SU-DHL-6 (cell line): ENCODE measurements around the gene TBC1D8.

Source experiments
- H2AFZ ChIP-seq: fragments of 200-600 bp; sonication (generic); 2 replicates; pipeline ENCODE4 v1.6.1; 2014; ENCODE audit warnings: low read depth, mild to moderate bottlenecking, moderate library complexity, mixed read lengths, antibody characterized with exemption, low read length; ENCODE audit not compliant: severe bottlenecking
- H3F3A ChIP-seq: fragments of 200-600 bp; shearing (Covaris generic); 2 replicates; pipeline ENCODE4 v1.6.0; 2016; ENCODE audit warnings: antibody characterized with exemption, mild to moderate bottlenecking; ENCODE audit not compliant: insufficient read depth
- H3K27ac ChIP-seq: fragments of 200-600 bp; sonication (generic); 2 replicates; pipeline ENCODE4 v1.5.1; 2016; ENCODE audit warnings: low read depth, mild to moderate bottlenecking, low read length, moderate library complexity, mixed read lengths
- H3K27me3 ChIP-seq: fragments of 200-600 bp; sonication (generic), shearing (Covaris generic); 2 replicates; pipeline ENCODE4 v1.6.0; 2014; ENCODE audit warnings: mild to moderate bottlenecking, low read length
- H3K36me3 ChIP-seq: fragments of 200-600 bp; sonication (generic); 2 replicates; pipeline ENCODE4 v1.6.1; 2014; ENCODE audit warnings: mild to moderate bottlenecking, low read length, mixed read lengths
- H3K4me2 ChIP-seq: fragments of 300-600, 200-600 bp; shearing (Covaris generic), sonication (generic); 2 replicates; pipeline ENCODE4 v1.6.0; 2014; ENCODE audit warnings: low read length, low read depth, mild to moderate bottlenecking; ENCODE audit not compliant: poor library complexity, severe bottlenecking
- H3K4me3 ChIP-seq: fragments of 200-600 bp; sonication (generic); 2 replicates; pipeline ENCODE4 v1.5.1; 2014; ENCODE audit warnings: antibody characterized with exemption, low read length, mild to moderate bottlenecking, mixed read lengths; ENCODE audit not compliant: insufficient read depth, poor library complexity, severe bottlenecking
- H3K79me2 ChIP-seq: fragments of 200-600 bp; sonication (generic); 2 replicates; pipeline ENCODE4 v1.6.1; 2014; ENCODE audit warnings: mild to moderate bottlenecking, low read length, moderate library complexity; ENCODE audit not compliant: insufficient read depth
- H3K9ac ChIP-seq: fragments of 200-600 bp; sonication (generic); 2 replicates; pipeline ENCODE4 v1.7.0; 2014; ENCODE audit warnings: mild to moderate bottlenecking, low read length
- H3K9me2 ChIP-seq: fragments of 200-600 bp; sonication (generic); replicated peaks from 2 replicates; pipeline ENCODE4 v1.6.1; 2014; ENCODE audit warnings: low read length; ENCODE audit not compliant: insufficient read depth
- H3K9me3 ChIP-seq: fragments of 200-600 bp; sonication (generic); 2 replicates; pipeline ENCODE4 v1.6.1; 2014; ENCODE audit warnings: low read length, mixed read lengths; ENCODE audit not compliant: insufficient read depth
- H4K20me1 ChIP-seq: fragments of 200-600 bp; sonication (generic); 2 replicates; pipeline ENCODE4 v1.6.1; 2014; ENCODE audit warnings: low read depth, mild to moderate bottlenecking, antibody characterized with exemption, low read length, moderate library complexity, mixed read lengths
- EZH2phosphoT487 ChIP-seq: fragments of 200-600 bp; sonication (generic), shearing (Covaris generic); conservative IDR thresholded peaks from 2 replicates; pipeline ENCODE4 v1.6.1; 2018; ENCODE audit warnings: mild to moderate bottlenecking, antibody characterized with exemption, low read length, moderate library complexity, mixed read lengths
- TF ChIP-seq, protein P1 (sequence below): fragments of 200-600 bp; sonication (generic); IDR thresholded peaks from one replicate; pipeline ENCODE4 v1.5.1; 2017; ENCODE audit warnings: antibody characterized with exemption, mild to moderate bottlenecking, low read length, moderate library complexity; ENCODE audit not compliant: insufficient read depth, poor library complexity, severe bottlenecking

TBC1D8 gene

DNA sequence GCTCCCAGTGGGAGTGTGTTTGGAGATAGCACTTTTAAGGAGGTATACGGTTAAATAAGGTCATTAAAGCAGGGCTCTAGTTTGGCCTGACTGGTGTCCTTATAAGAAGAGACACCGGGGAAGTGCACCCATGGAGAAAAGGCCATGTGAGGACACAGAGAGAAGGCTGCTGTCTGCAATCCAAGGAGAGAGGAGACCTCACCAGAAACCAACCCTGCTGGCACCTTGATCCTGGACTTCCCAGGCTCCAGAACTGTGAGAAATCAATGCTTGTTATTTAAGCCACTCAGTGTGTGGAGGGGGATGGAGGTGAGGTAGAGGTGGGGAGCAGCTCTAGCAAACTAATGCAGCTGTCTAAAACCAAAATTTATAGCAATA lies 87.1 kb downstream of the TBC1D8 start:
- TF ChIP-seq, protein P1, sequence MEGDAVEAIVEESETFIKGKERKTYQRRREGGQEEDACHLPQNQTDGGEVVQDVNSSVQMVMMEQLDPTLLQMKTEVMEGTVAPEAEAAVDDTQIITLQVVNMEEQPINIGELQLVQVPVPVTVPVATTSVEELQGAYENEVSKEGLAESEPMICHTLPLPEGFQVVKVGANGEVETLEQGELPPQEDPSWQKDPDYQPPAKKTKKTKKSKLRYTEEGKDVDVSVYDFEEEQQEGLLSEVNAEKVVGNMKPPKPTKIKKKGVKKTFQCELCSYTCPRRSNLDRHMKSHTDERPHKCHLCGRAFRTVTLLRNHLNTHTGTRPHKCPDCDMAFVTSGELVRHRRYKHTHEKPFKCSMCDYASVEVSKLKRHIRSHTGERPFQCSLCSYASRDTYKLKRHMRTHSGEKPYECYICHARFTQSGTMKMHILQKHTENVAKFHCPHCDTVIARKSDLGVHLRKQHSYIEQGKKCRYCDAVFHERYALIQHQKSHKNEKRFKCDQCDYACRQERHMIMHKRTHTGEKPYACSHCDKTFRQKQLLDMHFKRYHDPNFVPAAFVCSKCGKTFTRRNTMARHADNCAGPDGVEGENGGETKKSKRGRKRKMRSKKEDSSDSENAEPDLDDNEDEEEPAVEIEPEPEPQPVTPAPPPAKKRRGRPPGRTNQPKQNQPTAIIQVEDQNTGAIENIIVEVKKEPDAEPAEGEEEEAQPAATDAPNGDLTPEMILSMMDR = no peak
- no peak for TF ChIP-seq EZH2phosphoT487
- H3K9me2 ChIP-seq = no peaks in the 10 kb centered on the region
- no peaks in the 10 kb centered on the region for H3K27me3 ChIP-seq
- H3K36me3 ChIP-seq = no peaks in the 10 kb centered on the region
- no peaks in the 10 kb centered on the region for H3F3A ChIP-seq
- H4K20me1 ChIP-seq = no peaks in the 10 kb centered on the region
- H3K79me2 ChIP-seq = no peaks in the 10 kb centered on the region
- no peak overlapping the region for H3K4me2 ChIP-seq
- H3K9me3 ChIP-seq = no peaks in the 10 kb centered on the region
- no peak overlapping the region for H3K9ac ChIP-seq
- no peak overlapping the region for H3K4me3 ChIP-seq
- H2AFZ ChIP-seq = no peak overlapping the region
- H3K27ac ChIP-seq = no peak overlapping the region

DNA sequence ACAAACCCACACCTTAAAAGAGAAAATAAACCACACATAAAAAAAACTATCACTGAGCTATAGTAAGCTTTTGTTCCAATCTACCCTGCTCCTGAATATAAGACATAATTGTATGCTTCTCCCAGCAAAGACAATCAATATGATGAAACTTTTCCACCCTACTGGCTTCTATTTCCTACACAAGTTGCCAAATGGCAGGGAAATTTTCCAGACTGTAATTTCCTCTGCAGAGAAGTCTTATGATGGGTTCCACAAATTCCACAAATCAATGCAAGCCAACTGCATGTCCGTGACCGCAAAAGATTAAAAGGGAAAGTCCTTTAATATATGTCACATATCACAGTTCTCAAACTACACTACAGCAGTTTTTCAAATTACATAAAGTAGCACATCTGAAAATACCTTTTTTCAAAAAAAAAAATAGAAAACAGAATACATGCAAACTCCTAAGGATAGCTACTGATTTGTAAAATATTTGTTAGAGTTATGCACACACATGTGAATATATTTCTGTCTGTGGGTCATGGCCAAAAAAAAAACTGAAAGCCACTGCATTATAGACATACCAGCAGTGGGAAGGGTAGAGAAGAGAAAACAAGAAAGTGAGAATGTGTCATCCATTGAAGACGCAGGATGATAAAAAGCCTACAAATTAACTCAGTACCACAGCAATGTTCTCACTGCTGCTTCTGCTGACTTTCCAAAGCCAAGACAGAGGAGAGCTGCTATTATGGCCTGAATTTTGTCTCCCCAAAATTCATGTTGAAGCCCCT lies 87.6 kb downstream of the TBC1D8 start:
- Histone ChIP-seq H3K36me3 (no peaks in the 10 kb centered on the region), H3K9me2 (no peaks in the 10 kb centered on the region), H3K4me3 (no peak overlapping the region), H3K9me3 (no peaks in the 10 kb centered on the region), H2AFZ (no peak overlapping the region), H3F3A (no peaks in the 10 kb centered on the region), H3K4me2 (no peak overlapping the region), H3K9ac (no peak overlapping the region), H3K27ac (no peak overlapping the region), H3K27me3 (no peaks in the 10 kb centered on the region), H3K79me2 (no peaks in the 10 kb centered on the region), H4K20me1 (no peaks in the 10 kb centered on the region)
- TF ChIP-seq EZH2phosphoT487 = no peak
- TF ChIP-seq, protein P1 = no peak

DNA sequence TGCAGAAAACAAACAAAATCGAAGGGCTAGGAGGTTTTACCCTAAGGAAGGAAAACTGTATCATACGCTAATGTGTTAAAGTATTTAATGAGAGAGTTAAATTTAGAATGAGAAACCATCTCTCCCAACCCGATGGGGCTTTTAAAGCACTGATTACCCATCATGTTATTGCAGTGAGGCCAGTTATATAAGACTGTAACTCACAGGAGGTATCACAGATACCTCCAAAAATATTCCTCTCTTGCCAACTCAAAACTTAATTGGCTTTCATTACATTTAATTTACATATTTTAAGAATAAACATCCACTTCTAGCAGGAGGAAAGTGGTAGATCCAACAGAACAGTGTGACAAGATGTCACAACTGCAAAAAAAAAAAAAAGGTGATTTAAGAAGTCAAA lies 92.8 kb downstream of the TBC1D8 start:
- TF ChIP-seq EZH2phosphoT487 = no peak
- TF ChIP-seq, protein P1 = no peak
- Histone ChIP-seq H4K20me1 (no peaks in the 10 kb centered on the region), H3K36me3 (no peaks in the 10 kb centered on the region), H3K4me2 (no peak overlapping the region), H3K27me3 (no peaks in the 10 kb centered on the region), H3K79me2 (no peaks in the 10 kb centered on the region), H3K4me3 (no peak overlapping the region), H2AFZ (no peak overlapping the region), H3K27ac (no peak overlapping the region), H3K9me3 (no peaks in the 10 kb centered on the region), H3F3A (no peaks in the 10 kb centered on the region), H3K9ac (no peak overlapping the region), H3K9me2 (no peaks in the 10 kb centered on the region)
